Activated CD4-positive, alpha-beta T cell treated with anti-CD3 and anti-CD28 coated beads for 24 hours (primary cell): ENCODE data around the gene ETS1.

Experiments
- DNase-seq, 2 donors: peaks; one replicate each; pipeline ENCODE4 v3.0.0-alpha.2; 2020; ENCODE audit warnings: low read depth in 2 of 2

Gene ETS1

DNA sequence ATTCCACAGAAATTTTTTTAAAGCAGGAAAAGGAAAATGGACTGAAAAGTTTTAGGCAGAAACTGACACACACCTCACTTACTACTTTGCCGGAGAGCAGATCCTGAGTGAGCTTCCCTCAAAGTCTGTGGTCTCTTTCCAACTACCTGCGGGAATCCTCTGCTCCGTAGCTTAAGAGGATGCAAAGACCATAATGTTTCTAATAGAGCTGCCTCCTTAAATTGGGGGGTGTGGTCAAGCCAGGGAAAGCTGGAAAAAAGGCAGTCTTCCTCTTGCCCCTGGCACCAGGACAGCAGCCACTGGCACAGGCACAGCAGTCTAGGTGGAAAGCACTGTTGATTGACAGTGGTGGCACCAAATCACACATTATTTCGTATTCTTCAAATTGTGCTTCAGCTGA is at the start of gene ETS1:
Gene ETS1, minus strand, starts transcription at position 144 of the 400 bp plus-strand sequence. CDS start 14,428 bp downstream, outside the sequence.
- no peak for DNase-seq

- no peak for DNase-seq
Measured at GRCh38 chr11:128634395-128634794, 47.0 kb upstream of the ETS1 start.

DNA sequence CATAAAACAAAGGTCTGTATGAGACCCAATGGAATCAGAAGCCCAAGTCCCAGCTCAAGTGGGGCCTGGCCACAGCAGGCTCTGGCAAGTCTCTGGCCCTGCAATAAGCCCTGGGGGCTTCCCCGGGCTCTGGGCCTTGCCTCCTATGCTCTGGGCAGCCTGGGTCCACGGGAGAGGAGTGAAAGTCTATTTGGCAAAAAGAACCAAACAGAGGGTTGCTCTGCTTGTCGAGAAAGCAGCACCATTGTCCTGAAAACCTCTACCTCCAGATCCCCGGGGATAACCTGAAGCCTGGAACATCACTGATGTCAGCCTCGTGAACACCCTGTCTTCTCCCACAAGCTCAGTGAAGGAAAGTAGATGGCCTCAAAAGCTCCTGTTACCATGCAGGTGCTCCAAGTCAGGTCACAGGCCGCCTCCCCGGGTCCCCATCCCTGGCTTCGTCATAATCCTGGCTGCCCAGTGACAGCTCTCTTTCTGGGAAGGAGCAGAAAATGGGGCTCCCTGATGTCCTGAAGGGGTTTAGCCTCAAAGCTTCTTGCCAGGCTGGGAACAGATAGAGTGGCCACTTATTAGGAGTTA is 46.1 kb upstream of the ETS1 start:
- DNase-seq = no peak

GRCh38 chr11:128632141-128632791 is 44.9 kb upstream of the ETS1 start:
- no peak for DNase-seq

DNA sequence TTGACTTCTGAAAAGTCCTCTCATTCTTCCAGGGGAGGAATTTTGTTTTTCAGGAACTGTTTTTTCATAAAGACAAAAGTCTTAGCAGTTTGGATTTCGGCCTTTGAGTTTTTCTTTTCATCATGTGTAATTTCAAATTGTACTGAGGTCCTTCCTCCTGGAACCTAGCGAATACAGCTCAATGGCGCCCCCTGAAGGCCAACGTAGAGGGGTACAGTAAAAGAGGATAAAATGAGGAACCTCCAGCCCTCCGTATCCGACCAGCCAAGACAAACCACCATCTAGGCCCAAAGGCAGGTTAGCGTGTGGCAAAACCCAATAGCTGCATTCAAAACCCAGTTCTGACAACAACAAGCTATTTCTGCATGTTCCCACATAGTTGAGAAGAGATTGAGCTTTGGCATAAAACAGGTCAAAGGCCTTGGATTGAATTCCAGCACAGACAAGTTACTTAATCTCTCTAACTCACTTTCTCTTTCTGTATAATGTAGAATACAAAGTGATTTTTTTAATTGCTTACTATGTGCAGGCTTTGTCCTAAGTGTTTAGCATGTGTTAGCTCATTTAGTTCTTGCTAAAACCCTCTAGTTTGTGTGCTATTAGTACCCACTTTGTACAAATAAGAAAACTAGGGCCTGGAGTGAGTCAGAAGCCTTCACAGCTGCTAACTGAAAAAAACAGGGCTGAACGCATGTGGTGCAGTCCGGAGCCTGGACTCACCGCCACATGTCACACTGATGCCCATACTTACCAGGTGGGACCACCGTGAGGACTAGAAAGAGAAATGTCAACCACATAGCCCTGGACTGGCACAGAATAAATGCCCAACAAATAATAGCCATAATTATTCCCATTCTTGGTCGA is 43.2 kb upstream of the ETS1 start:
- DNase-seq = peak; percentile 92 to 96

DNA sequence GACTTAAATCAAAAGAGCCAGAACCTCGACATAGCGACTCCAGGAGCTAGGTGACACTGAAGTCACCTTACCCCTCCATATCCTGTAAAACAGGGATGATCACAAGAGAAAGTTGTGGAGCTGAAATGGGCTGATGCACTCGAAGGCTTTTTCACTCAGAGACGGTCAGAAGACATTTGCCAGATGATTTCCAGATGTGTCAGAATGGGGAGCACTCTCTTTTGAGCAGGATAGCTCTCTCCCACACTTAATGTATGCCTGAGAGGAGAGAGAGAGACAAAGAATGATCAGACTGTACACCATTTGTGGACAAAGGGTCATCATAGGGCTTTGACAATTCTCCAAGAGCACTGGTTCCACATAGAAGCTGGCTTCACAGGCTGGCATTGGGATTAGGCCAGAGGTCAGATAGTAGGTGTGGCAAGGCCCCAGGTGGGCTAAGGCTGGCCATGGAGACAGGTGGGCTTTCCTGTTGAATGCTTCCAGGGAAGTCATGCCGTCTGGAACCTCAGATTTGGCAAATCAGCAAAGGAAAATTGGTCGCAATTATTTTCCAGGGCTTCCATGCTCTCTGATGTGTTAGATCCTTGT is 42.3 kb upstream of the ETS1 start:
- DNase-seq = no peak

DNA sequence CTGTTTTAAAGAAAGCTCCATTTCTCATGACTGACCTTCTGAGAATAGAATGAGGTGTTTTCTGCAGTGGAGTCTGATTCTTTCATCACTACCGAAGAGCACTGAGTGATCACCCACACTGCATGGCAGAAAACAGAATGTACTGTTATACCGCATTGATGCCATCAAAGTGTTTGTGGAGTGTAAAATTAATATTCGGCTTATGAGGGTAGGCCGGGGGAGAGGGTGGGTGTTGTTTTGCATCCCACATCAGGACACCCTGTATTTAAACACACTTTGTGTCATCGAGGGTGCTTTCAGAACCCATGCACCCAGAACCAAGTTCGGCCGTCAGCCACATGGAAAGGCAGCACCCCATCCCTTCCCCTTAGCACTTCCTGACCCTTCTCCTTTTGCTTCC is 41.3 kb upstream of the ETS1 start:
- DNase-seq = no peak

DNA sequence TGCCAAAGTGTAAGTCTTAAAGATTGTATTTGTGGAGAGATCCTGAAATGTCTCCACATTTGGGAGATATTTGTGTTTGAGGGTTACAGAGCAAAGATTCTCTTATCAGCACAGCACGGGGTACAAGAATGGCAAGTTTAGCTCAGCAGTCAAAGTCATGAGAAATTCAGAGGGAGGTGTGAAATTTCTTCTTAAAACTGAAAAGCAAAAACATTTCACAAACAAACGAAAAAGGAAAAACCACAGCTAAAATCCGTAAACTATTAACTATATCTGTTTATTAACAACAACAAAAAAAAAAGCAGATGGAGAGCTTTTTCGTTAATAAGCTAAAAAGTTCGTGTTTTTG is 40.9 kb upstream of the ETS1 start:
- no peak for DNase-seq

- no peak for DNase-seq
Measured at GRCh38 chr11:128627666-128628324, 40.4 kb upstream of the ETS1 start.

DNA sequence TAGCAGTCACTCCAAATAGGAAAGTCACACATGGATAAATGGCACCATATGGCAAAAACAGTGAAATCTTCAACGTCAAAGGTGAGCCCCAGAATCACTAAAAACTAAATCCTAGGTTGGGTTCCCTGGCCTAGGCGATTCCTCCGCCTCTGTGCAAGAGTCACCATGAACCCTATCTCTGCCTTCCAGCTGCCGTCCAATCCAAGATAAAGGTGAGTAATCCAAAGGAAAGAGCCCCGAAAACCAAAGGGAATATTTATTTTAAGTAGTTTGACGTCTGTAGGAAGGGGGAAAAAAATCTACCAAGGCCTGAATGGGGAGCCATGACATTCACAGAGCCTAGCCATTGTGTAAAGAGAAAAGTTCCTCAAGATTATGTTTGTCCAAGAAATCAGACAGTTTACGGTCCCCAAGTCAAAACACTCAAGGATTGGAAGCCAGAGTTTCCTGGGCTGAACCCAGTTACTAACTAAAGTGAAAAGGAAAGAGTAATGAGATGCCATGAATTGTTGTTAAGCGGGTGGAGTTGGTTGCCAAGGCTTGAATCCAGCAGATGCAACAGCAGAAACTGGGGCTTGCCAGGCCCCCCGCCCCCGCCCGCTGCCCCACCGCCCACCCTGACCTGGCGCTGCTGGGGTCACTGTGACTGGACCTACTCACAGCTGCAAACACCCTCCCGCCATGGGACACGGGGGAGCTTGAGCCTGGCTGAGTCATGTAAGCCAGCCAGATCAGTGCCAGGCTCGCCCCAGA is 39.7 kb upstream of the ETS1 start:
- no peak for DNase-seq

GRCh38 chr11:128625746-128626145 is 38.4 kb upstream of the ETS1 start:
- DNase-seq = no peak

DNA sequence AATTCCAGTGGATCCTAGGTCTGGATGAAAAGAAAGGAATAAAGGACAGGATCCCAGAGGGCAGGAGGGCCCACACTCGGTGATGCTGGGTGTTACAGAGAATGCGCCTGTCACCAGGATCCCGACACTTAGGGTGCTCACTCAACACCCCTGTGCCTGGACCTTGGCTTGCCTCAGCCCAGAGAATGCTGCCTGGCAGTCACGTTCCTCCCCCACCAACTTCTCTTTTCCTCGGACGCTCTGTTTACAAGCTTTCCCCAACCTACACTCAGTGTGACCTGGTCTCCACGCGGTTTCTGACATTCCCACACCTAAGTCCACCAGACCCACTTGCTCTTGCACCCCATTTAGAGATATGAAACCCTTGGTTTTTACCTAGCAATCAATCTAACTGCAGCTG is 38.0 kb upstream of the ETS1 start:
- DNase-seq = no peak

- peak in 1 of 2 donors; percentile 32 for DNase-seq
Measured at GRCh38 chr11:128624269-128625175, 37.2 kb upstream of the ETS1 start.

DNA sequence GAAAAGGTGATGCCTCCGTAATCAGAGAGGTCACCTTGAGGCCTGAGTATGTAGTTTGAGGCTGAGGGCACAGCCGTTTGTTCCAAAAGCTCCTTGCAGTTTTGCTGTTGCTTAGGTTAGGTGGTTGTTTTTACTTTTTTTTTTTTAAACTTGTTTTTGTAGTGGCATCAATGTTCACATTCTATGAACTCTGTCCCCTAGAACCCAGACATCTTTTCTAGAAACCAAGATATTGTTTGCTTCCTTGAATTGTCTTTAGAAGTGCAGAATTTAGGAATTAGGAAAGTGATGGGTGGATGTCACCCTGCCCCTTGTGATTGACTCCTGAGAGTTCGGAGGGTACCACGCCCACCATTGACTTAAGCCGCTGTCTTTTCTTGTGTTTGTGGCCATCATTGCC is 35.7 kb upstream of the ETS1 start:
- no peak for DNase-seq

DNA sequence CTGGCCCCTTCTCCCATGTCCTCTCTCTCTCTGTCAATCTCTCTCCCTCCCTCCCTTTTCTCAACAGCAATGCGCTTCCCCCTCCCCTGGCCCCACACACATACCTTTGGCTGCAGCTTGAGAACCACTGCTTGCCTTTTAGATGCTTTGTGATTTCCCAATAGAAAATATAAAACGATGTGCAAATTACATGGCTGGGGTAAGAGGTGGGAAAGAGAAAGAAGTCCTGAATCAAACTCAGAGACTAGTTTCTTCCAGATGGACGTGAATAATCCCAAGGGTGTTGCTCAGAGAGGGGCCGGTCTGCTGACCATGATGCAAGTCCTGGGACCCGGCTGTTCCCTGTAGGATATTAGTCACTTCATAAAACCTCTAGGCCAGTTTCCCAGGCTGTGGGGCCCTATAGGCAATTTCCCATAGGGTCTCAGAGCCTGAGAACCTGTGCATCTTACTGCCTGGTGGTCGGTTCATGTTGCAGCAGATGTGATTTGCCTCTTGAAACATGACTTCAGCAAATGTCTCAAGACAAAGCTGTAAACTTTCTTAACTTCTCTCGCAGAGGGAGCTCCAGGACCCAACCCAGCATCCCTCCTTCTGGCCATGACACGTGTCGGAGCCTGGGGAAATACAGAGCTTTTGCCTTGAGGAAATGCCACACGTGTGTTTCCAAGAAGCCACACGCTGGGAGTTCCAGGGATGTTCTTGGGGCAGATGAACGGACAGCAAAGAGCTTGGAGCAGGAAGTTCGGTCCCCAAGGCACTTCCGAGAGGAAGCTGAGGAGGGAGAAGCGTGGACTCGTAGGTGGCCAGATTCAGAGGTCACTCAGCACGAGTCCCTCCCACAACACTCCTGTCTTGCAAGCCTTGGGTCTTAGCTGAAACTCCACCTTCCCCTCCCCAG is 34.5 kb upstream of the ETS1 start:
- DNase-seq = no peak

GRCh38 chr11:128620309-128621100 is 33.1 kb upstream of the ETS1 start:
- no peak for DNase-seq

GRCh38 chr11:128619540-128620308 is 32.4 kb upstream of the ETS1 start:
- DNase-seq = no peak

DNA sequence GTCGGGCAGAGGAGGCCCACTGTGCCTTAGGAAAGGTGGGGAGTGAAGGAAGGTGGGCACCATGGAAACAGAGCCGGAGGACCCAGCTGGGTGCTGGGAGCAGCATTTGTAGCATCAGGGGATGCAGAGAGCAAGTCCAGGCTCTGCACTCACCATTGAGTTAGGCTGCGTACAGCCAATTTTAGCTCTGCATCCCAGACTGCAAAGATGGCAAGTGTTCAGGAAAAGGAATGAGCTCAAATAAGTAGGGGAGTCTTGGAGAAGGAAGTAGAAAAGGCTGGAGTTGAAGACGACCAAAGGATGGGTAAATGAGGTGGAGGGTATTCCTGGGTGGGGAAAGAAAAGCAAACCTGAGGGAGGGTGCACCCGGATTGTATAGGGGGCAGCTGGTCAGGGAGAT is 31.6 kb upstream of the ETS1 start:
- DNase-seq = no peak
